IMR-90 (cell line): ENCODE data around the gene LIN37. TPM values are rescaled to one million over a fixed set of nuclear protein-coding genes. Genes with fewer than 3 reads are reported as not detected.

Source experiments
- ATAC-seq: fragments of 200-7000 bp; cut with Tn5 transposase; 2 replicates; pipeline ENCODE4 v1.9.1; 2020; ENCODE audit warnings: low read depth, mild to moderate bottlenecking, moderate library complexity
- BruUV-seq: library from RNA; stranded (reverse); fragments of 400-500 nt; replicated peaks from 2 replicates; lab custom pipeline; 2021; lab: Mats Ljungman, UMichigan
- CTCF ChIA-PET: fragments of 300-600 bp; formaldehyde crosslinking; extraction: SDS; loops from one replicate; lab custom pipeline; 2021; ENCODE audit warnings: antibody characterized with exemption; lab: Yijun Ruan, JAX
- POLR2A ChIA-PET: fragments of 300-600 bp; sonication (Branson Sonifier 250); formaldehyde crosslinking; loops from one replicate; lab custom pipeline; 2022; ENCODE audit warnings: antibody characterized with exemption; ENCODE audit not compliant: unreplicated experiment; lab: Charles Lee
- DNase-seq: peaks from one replicate; pipeline ENCODE4 v3.0.0; 2013
- H2AFZ ChIP-seq: replicated peaks from 2 replicates; pipeline ENCODE3; 2013; ENCODE audit warnings: low read length, mild to moderate bottlenecking; ENCODE audit not compliant: poor library complexity
- H2AK5ac ChIP-seq: 2 replicates; pipeline ENCODE4 v1.6.1; 2013; ENCODE audit warnings: low read depth, low read length, inconsistent platforms
- H2AK9ac ChIP-seq: replicated peaks from 2 replicates; pipeline ENCODE3; 2013; ENCODE audit warnings: mild to moderate bottlenecking, low read depth, low read length, moderate library complexity; ENCODE audit not compliant: poor library complexity
- H2BK120ac ChIP-seq: 2 replicates; pipeline ENCODE4 v1.6.1; 2013; ENCODE audit warnings: low read depth, low read length, inconsistent platforms
- H2BK15ac ChIP-seq: 3 replicates; pipeline ENCODE4 v1.6.1; 2013; ENCODE audit warnings: low read depth, low read length, inconsistent platforms
- H2BK20ac ChIP-seq: 2 replicates; pipeline ENCODE4 v1.6.1; 2013; ENCODE audit warnings: low read depth, mild to moderate bottlenecking, inconsistent platforms, low read length, moderate library complexity
- H2BK5ac ChIP-seq: 2 replicates; pipeline ENCODE4 v1.6.1; 2013; ENCODE audit warnings: mild to moderate bottlenecking, low read depth, low read length, inconsistent platforms; ENCODE audit not compliant: poor library complexity, severe bottlenecking
- H3K14ac ChIP-seq: replicated peaks from 2 replicates; pipeline ENCODE4 v1.6.1; 2013; ENCODE audit warnings: low read depth, low read length, inconsistent platforms
- H3K18ac ChIP-seq: 2 replicates; pipeline ENCODE4 v1.6.1; 2013; ENCODE audit warnings: low read depth, low read length, control low read depth
- H3K23ac ChIP-seq: 2 replicates; pipeline ENCODE4 v1.6.1; 2013; ENCODE audit warnings: low read depth, low read length, inconsistent platforms
- H3K27ac ChIP-seq: 2 replicates; pipeline ENCODE4 v1.5.1; 2013; ENCODE audit warnings: mild to moderate bottlenecking, control low read depth, low read length; ENCODE audit not compliant: insufficient read depth
- H3K27me3 ChIP-seq: 2 replicates; pipeline ENCODE4 v1.6.1; 2013; ENCODE audit warnings: low read length; ENCODE audit not compliant: control insufficient read depth, insufficient read depth
- H3K36me3 ChIP-seq: 2 replicates; pipeline ENCODE4 v1.6.1; 2013; ENCODE audit warnings: low read length, mixed read lengths; ENCODE audit not compliant: control insufficient read depth, insufficient read depth
- H3K4ac ChIP-seq: 2 replicates; pipeline ENCODE4 v1.6.1; 2013; ENCODE audit warnings: low read depth, low read length, inconsistent platforms
- H3K4me1 ChIP-seq: 2 replicates; pipeline ENCODE4 v1.6.1; 2013; ENCODE audit warnings: low read length, mixed read lengths; ENCODE audit not compliant: control insufficient read depth, insufficient read depth
- H3K4me2 ChIP-seq: 2 replicates; pipeline ENCODE4 v1.6.1; 2013; ENCODE audit warnings: low read depth, mild to moderate bottlenecking, control low read depth, low read length, moderate library complexity
- H3K4me3 ChIP-seq: 2 replicates; pipeline ENCODE4 v1.5.1; 2013; ENCODE audit warnings: low read depth, mild to moderate bottlenecking, control low read depth, low read length, moderate library complexity; ENCODE audit not compliant: insufficient read depth
- H3K56ac ChIP-seq: 2 replicates; pipeline ENCODE4 v1.6.1; 2013; ENCODE audit warnings: low read length, inconsistent platforms; ENCODE audit not compliant: insufficient read depth; ENCODE audit errors: extremely low read depth
- H3K79me1 ChIP-seq, 2 experiments: 2 replicates each; pipeline ENCODE4 v1.6.1; 2013; ENCODE audit warnings: low read length in 2 of 2, inconsistent platforms in 1 of 2, low read depth in 1 of 2
- H3K9ac ChIP-seq: 2 replicates; pipeline ENCODE4 v1.6.1; 2013; ENCODE audit warnings: low read depth, low read length, control low read depth
- H3K9me1 ChIP-seq: 2 replicates; pipeline ENCODE4 v1.6.1; 2013; ENCODE audit warnings: low read length, inconsistent platforms; ENCODE audit not compliant: insufficient read depth
- H3K9me3 ChIP-seq: 2 replicates; pipeline ENCODE4 v1.6.1; 2013; ENCODE audit warnings: low read length; ENCODE audit not compliant: control insufficient read depth, insufficient read depth
- H4K20me1 ChIP-seq: 2 replicates; pipeline ENCODE4 v1.6.1; 2013; ENCODE audit warnings: low read length, inconsistent platforms; ENCODE audit not compliant: insufficient read depth
- H4K5ac ChIP-seq: 2 replicates; pipeline ENCODE4 v1.6.1; 2013; ENCODE audit warnings: mild to moderate bottlenecking, low read depth, low read length, control low read depth
- H4K8ac ChIP-seq, 2 experiments: 2 replicates each; pipeline ENCODE4 v1.6.1; 2013; ENCODE audit warnings: low read depth in 2 of 2, low read length in 2 of 2, control low read depth in 1 of 2, inconsistent platforms in 1 of 2
- H4K91ac ChIP-seq: 2 replicates; pipeline ENCODE4 v1.6.1; 2013; ENCODE audit warnings: low read depth, low read length, inconsistent platforms; ENCODE audit not compliant: insufficient read depth
- BHLHE40 ChIP-seq: fragments of 150-350 bp; IDR thresholded peaks from 2 replicates; pipeline ENCODE4 v1.6.1; 2016; ENCODE audit warnings: mild to moderate bottlenecking, low read depth, low read length
- CEBPB ChIP-seq: IDR thresholded peaks from 2 replicates; pipeline ENCODE4 v1.6.1; 2012; ENCODE audit warnings: low read depth, low read length, improper control_type of control experiment
- CHD1 ChIP-seq: IDR thresholded peaks from 2 replicates; pipeline ENCODE4 v1.6.1; 2012; ENCODE audit warnings: low read depth, low read length, improper control_type of control experiment
- FOS ChIP-seq: fragments of 150-350 bp; IDR thresholded peaks from 2 replicates; pipeline ENCODE4 v1.6.1; 2016; ENCODE audit warnings: low read depth, low read length
- MAFK ChIP-seq: IDR thresholded peaks from 2 replicates; pipeline ENCODE4 v1.6.1; 2012; ENCODE audit warnings: low read depth, low read length, improper control_type of control experiment
- MAZ ChIP-seq: IDR thresholded peaks from 2 replicates; pipeline ENCODE4 v1.6.1; 2012; ENCODE audit warnings: low read depth, mild to moderate bottlenecking, low read length, improper control_type of control experiment, moderate library complexity, borderline replicate concordance
- MXI1 ChIP-seq: IDR thresholded peaks from 2 replicates; pipeline ENCODE4 v1.6.1; 2012; ENCODE audit warnings: low read depth, mild to moderate bottlenecking, low read length, moderate library complexity, borderline replicate concordance
- NFE2L2 ChIP-seq: fragments of 150-350 bp; IDR thresholded peaks from 2 replicates; pipeline ENCODE4 v1.6.1; 2016; ENCODE audit warnings: low read depth, mild to moderate bottlenecking, low read length
- POLR2A ChIP-seq: IDR thresholded peaks from 2 replicates; pipeline ENCODE4 v1.6.1; 2012; ENCODE audit warnings: mild to moderate bottlenecking, low read depth, low read length
- RAD21 ChIP-seq: IDR thresholded peaks from 2 replicates; pipeline ENCODE4 v1.6.1; 2012; ENCODE audit warnings: low read length, improper control_type of control experiment
- RCOR1 ChIP-seq: IDR thresholded peaks from 2 replicates; pipeline ENCODE4 v1.6.1; 2012; ENCODE audit warnings: mild to moderate bottlenecking, low read length, improper control_type of control experiment; ENCODE audit not compliant: insufficient replicate concordance
- RFX5 ChIP-seq: IDR thresholded peaks from 2 replicates; pipeline ENCODE4 v1.8.0; 2012; ENCODE audit warnings: low read depth, mild to moderate bottlenecking, low read length, moderate library complexity
- SMC3 ChIP-seq: fragments of 150-350 bp; IDR thresholded peaks from 2 replicates; pipeline ENCODE4 v1.6.1; 2016; ENCODE audit warnings: low read depth, mild to moderate bottlenecking, antibody characterized with exemption, low read length, moderate library complexity
- WGBS, 2 experiments: methylation state at CpG; one replicate each; pipeline versions ENCODE4 v1.1.5 to v1.1.7; 2013; ENCODE audit warnings: missing lambda C conversion rate in 2 of 2; ENCODE audit not compliant: insufficient read length in 1 of 2; ENCODE audit errors: extremely low coverage in 2 of 2; 5-methylcytosine and 5-hydroxymethylcytosine counted together
- dilution Hi-C: fragments of 300-500 bp; cut with HindIII; formaldehyde crosslinking; loops from one replicate; pipeline ENCODE4 v1.14.3; 2018; ENCODE audit warnings: low sequenced_read_pairs; ENCODE audit not compliant: unreplicated experiment
- in situ Hi-C: fragments of 300-500 bp; cut with MboI; formaldehyde crosslinking; loops from 3 replicates; pipeline ENCODE4 v1.14.3; 2019; ENCODE audit warnings: low sequenced_read_pairs, inconsistent platforms, mixed read lengths
- intact Hi-C: fragments of 100-400 bp; cut with micrococcal nuclease; formaldehyde crosslinking; loops from 2 replicates; pipeline ENCODE4 v1.10.0; 2022
- polyA plus RNA-seq, 3 experiments: library from polyadenylated mRNA; depleted of rRNA; stranded (reverse); fragments of >200 nt; gene quantifications; 2 replicates each; pipeline ENCODE4 v1.2.3, GENCODE V29; 2012; ENCODE audit warnings: low replicate concordance in 1 of 3
- total RNA-seq: library from RNA; depleted of rRNA; stranded (reverse); fragments of >200 nt; gene quantifications from 2 replicates; pipeline ENCODE4 v1.2.3, GENCODE V29; 2012
- TF ChIP-seq, protein P1 (sequence below): fragments of 150-350 bp; IDR thresholded peaks from 2 replicates; pipeline ENCODE4 v1.6.1; 2016; ENCODE audit warnings: low read depth, mild to moderate bottlenecking, low read length, moderate library complexity, borderline replicate concordance

LIN37 gene
- total and polyA plus RNA-seq, 2 of the 4 experiments (the other 2 are of a cell fraction) = 12.7 to 23.1 TPM

DNA sequence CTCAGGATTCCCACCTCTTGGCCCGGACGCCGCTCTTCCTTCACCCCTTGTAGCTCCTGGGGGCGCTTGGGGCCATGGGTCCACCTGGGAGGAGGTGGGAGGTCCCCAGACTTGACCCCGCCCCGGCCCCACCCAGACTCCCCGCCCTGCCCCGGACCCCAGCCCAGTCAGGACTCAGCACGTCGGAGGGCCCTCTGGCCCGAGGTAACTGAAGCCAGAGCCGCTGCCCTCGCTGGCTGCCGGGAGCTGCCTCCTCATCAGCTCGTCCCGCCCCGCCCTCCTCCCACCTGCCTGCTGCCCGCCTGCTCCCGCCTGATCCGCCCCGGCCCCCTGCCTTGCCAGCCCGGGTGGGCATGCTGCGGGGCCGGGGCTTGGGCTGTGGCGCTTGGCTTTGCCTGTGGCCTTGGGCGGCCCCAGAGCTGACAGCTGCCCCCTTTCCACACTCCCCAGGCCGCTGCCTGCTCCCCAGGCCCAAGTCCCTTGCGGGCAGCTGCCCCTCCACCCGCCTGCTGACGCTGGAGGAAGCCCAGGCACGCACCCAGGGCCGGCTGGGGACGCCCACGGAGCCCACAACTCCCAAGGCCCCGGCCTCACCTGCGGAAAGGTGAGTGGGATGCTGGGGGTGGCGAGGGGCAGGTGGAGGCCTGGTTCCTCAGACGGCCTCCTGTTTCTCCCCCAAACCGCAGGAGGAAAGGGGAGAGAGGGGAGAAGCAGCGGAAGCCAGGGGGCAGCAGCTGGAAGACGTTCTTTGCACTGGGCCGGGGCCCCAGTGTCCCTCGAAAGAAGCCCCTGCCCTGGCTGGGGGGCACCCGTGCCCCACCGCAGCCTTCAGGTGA, 36.3 kb downstream of the LIN37 start:
- CTCF ChIA-PET = no interaction called here
- Histone ChIP-seq H2BK15ac (no peak overlapping the region), H3K9me3 (no peaks in the 10 kb centered on the region), H3K79me1 (no peaks in the 10 kb centered on the region), H3K27ac (no peak overlapping the region), H2AFZ (no peak overlapping the region), H3K18ac (no peak overlapping the region), H4K20me1 (no peaks in the 10 kb centered on the region), H3K14ac (no peak overlapping the region), H2BK120ac (no peak overlapping the region), H4K5ac (no peak overlapping the region), H3K9ac (no peak overlapping the region), H2AK5ac (no peak overlapping the region), H4K8ac (no peak overlapping the region), H3K4me3 (no peak overlapping the region), H2BK20ac (no peak overlapping the region), H3K4ac (no peak overlapping the region), H3K4me1 (no peaks in the 10 kb centered on the region), H3K4me2 (no peak overlapping the region), H3K56ac (no peak overlapping the region), H2AK9ac (no peak overlapping the region), H3K36me3 (peaks cover 14% of the 10 kb centered on the region), H2BK5ac (no peak overlapping the region), H3K27me3 (no peaks in the 10 kb centered on the region), H3K23ac (no peak overlapping the region), H3K9me1 (no peaks in the 10 kb centered on the region), H4K91ac (no peak overlapping the region)
- TF ChIP-seq POLR2A = no peak
- no peak for TF ChIP-seq MXI1
- TF ChIP-seq MAFK = no peak
- no peak for TF ChIP-seq CEBPB
- TF ChIP-seq CHD1 = no peak
- TF ChIP-seq RCOR1 = no peak
- no peak for TF ChIP-seq SMC3
- no peak for TF ChIP-seq RFX5
- no peak for TF ChIP-seq MAZ
- no peak for TF ChIP-seq FOS
- no peak for TF ChIP-seq NFE2L2
- TF ChIP-seq, protein P1, sequence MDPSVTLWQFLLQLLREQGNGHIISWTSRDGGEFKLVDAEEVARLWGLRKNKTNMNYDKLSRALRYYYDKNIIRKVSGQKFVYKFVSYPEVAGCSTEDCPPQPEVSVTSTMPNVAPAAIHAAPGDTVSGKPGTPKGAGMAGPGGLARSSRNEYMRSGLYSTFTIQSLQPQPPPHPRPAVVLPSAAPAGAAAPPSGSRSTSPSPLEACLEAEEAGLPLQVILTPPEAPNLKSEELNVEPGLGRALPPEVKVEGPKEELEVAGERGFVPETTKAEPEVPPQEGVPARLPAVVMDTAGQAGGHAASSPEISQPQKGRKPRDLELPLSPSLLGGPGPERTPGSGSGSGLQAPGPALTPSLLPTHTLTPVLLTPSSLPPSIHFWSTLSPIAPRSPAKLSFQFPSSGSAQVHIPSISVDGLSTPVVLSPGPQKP = no peak
- TF ChIP-seq RAD21 = no peak
- no peak for TF ChIP-seq BHLHE40
- DNase-seq (no peak), ATAC-seq (no peak)
- BruUV-seq = no TSS peak
- 79% methylated on average over 5 of the region's 45 CpGs; no CpG with 5 or more reads in 1 of the 2 experiments for WGBS, 2 experiments
- intact Hi-C loops = no loop called here
- POLR2A ChIA-PET = no interaction called here
- in situ Hi-C loops = no loop called here
- dilution Hi-C loops = no loop called here
